ENCODE data around the gene SLC36A1.

Gene SLC36A1

DNA sequence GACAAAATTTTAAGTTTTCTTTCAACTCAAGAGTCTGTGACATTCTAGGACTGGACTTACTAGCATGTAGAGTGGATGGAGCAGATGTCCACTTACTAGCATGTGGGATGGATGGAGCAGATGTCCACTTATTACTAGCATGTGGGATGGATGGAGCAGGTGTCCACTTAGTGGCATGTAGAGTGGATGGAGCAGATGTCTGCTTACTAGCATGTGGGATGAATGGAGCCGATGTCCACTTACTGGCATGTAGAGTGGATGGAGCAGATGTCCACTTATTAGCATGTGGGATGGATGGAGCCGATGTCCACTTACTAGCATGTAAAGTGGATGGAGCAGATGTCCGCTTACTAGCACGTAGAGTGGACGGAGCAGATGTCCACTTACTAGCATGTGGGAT is 2.4 kb downstream of the SLC36A1 start:
- Histone ChIP-seq H3K9ac (ENCODE audit: low read length) (no peak overlapping the region), H3K9me2 (ENCODE audit: low read depth, low read length) (no peaks in the 10 kb centered on the region), H3F3A (ENCODE audit: insufficient read depth, low read length) (no peaks in the 10 kb centered on the region), H3K9me3 (ENCODE audit: low read length) (no peaks in the 10 kb centered on the region), H4K20me1 (ENCODE audit: insufficient read depth, low read length) (no peaks in the 10 kb centered on the region), H3K4me1 (ENCODE audit: insufficient read depth, low read length, severe bottlenecking) (peaks cover 16% of the 10 kb centered on the region), H3K4me2 (ENCODE audit: low read length) (no peak overlapping the region), H3K4me3 (ENCODE audit: low read depth, low read length, poor library complexity, severe bottlenecking) (no peak overlapping the region), H3K79me2 (ENCODE audit: insufficient read depth, low read length) (no peaks in the 10 kb centered on the region), H2AFZ (ENCODE audit: low read length) (no peak overlapping the region), H3K27ac (ENCODE audit: low read depth, low read length, poor library complexity, severe bottlenecking) (no peak overlapping the region), H3K27me3 (ENCODE audit: insufficient read depth, low read length) (no peaks in the 10 kb centered on the region), H3K36me3 (ENCODE audit: insufficient read depth, low read length) (no peaks in the 10 kb centered on the region)
- no peak for TF ChIP-seq EZH2 (IDR thresholded peaks at IDR 0.05; ENCODE audit: borderline replicate concordance, low read length)
- TF ChIP-seq, protein P1, sequence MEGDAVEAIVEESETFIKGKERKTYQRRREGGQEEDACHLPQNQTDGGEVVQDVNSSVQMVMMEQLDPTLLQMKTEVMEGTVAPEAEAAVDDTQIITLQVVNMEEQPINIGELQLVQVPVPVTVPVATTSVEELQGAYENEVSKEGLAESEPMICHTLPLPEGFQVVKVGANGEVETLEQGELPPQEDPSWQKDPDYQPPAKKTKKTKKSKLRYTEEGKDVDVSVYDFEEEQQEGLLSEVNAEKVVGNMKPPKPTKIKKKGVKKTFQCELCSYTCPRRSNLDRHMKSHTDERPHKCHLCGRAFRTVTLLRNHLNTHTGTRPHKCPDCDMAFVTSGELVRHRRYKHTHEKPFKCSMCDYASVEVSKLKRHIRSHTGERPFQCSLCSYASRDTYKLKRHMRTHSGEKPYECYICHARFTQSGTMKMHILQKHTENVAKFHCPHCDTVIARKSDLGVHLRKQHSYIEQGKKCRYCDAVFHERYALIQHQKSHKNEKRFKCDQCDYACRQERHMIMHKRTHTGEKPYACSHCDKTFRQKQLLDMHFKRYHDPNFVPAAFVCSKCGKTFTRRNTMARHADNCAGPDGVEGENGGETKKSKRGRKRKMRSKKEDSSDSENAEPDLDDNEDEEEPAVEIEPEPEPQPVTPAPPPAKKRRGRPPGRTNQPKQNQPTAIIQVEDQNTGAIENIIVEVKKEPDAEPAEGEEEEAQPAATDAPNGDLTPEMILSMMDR (IDR thresholded peaks at IDR 0.05; ENCODE audit: low read length): no peak

- H3K4me3 ChIP-seq (ENCODE audit: low read depth, low read length, poor library complexity, severe bottlenecking): no peak overlapping the region
- no peaks in the 10 kb centered on the region for H4K20me1 ChIP-seq (ENCODE audit: insufficient read depth, low read length)
- H3K9ac ChIP-seq (ENCODE audit: low read length): no peak overlapping the region
- no peak overlapping the region for H2AFZ ChIP-seq (ENCODE audit: low read length)
- TF ChIP-seq, protein P1 (IDR thresholded peaks at IDR 0.05; ENCODE audit: low read length): no peak
- TF ChIP-seq EZH2 (IDR thresholded peaks at IDR 0.05; ENCODE audit: borderline replicate concordance, low read length): no peak
- no peaks in the 10 kb centered on the region for H3K9me3 ChIP-seq (ENCODE audit: low read length)
- no peak overlapping the region for H3K27ac ChIP-seq (ENCODE audit: low read depth, low read length, poor library complexity, severe bottlenecking)
- H3K4me1 ChIP-seq (ENCODE audit: insufficient read depth, low read length, severe bottlenecking): peaks cover 16% of the 10 kb centered on the region
- H3K4me2 ChIP-seq (ENCODE audit: low read length): no peak overlapping the region
- H3K36me3 ChIP-seq (ENCODE audit: insufficient read depth, low read length): no peaks in the 10 kb centered on the region
- no peaks in the 10 kb centered on the region for H3F3A ChIP-seq (ENCODE audit: insufficient read depth, low read length)
- H3K9me2 ChIP-seq (ENCODE audit: low read depth, low read length): no peaks in the 10 kb centered on the region
- no peaks in the 10 kb centered on the region for H3K27me3 ChIP-seq (ENCODE audit: insufficient read depth, low read length)
- no peaks in the 10 kb centered on the region for H3K79me2 ChIP-seq (ENCODE audit: insufficient read depth, low read length)
Measured at GRCh38 chr5:151450605-151451004, 3.2 kb downstream of the SLC36A1 start.

DNA sequence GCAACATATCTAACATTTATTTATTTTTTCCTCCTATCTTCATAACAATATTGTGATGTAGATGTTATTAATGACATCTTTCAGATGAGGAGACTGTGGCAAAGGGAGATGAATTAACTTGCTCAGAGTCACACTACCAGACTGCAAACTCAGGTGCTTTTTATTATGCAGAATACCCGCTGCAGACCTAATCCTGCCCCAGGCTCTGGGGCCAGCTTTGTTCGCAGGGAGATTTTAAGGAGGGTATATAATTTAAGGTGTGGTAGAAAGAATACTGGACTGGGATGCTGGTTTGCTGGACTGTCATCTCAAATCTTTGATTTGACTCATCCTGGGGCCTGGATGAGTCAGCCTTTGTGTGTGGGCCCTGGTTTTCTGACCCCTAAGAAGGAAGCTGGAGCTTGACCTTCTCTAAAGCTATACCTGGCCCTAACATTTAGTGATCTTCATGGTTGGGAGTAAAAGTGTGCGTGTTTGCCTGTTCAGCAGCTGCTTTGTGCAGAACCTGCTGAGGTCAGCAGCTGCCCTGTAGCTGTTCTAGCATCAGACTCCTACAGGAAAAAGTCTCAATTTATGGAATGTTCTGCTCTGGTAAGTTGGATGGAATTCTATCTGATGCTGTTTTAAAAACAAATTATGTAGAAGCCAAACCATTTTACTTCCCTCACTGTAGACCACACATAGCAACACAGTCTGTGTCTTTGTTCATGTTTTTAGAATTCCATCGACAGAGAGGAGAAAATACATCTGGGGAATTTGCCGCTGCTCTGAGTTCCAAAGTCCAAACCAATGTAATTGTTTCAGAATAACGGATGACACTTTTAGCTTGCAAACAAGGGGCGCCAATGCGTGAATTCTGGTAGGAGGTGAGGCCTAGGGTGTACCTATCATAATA is 4.5 kb downstream of the SLC36A1 start:
- Histone ChIP-seq H2AFZ (ENCODE audit: low read length) (no peak overlapping the region), H3K36me3 (ENCODE audit: insufficient read depth, low read length) (no peaks in the 10 kb centered on the region), H3K27ac (ENCODE audit: low read depth, low read length, poor library complexity, severe bottlenecking) (no peak overlapping the region), H3K4me1 (ENCODE audit: insufficient read depth, low read length, severe bottlenecking) (peaks cover 16% of the 10 kb centered on the region), H3K27me3 (ENCODE audit: insufficient read depth, low read length) (no peaks in the 10 kb centered on the region), H3K9ac (ENCODE audit: low read length) (no peak overlapping the region), H3F3A (ENCODE audit: insufficient read depth, low read length) (no peaks in the 10 kb centered on the region), H3K9me2 (ENCODE audit: low read depth, low read length) (no peaks in the 10 kb centered on the region), H3K4me3 (ENCODE audit: low read depth, low read length, poor library complexity, severe bottlenecking) (no peak overlapping the region), H3K9me3 (ENCODE audit: low read length) (no peaks in the 10 kb centered on the region), H3K79me2 (ENCODE audit: insufficient read depth, low read length) (no peaks in the 10 kb centered on the region), H3K4me2 (ENCODE audit: low read length) (no peak overlapping the region), H4K20me1 (ENCODE audit: insufficient read depth, low read length) (no peaks in the 10 kb centered on the region)
- no peak for TF ChIP-seq EZH2 (IDR thresholded peaks at IDR 0.05; ENCODE audit: borderline replicate concordance, low read length)
- TF ChIP-seq, protein P1 (IDR thresholded peaks at IDR 0.05; ENCODE audit: low read length): no peak
